ENCODE data around the gene GOLGA6L7.
"Not testable (repeated sequence)": the region's sequence is repeated elsewhere in the genome, so short reads cannot be mapped to it uniquely, and the experiment has no call there.

DNA sequence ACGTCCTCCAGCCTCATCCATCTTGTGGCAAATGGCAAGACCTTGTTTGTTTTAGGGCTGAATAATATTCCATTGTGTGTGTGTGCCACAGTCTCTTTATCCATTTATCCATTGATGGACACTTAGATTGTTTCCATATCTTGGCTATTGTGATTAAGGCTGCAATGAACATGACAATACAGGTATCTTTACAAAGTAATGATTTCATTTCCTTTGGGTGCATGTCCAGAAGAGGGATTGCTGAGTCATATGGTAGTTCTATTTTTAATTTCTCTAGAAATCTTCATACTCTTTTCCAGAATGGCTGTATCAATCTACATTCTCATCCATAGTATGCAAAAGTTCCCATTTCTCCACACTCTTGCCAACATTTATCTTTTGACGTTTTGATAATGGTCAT lies 6.1 kb upstream of the GOLGA6L7 start:
- TF ChIP-seq CTCF, POLR2A, POLR2AphosphoS5, EP300 (IDR thresholded peaks at IDR 0.05): not testable (repeated sequence)
